Activated CD4-positive, alpha-beta T cell treated with anti-CD3 and anti-CD28 coated beads for 48 hours (primary cell): ENCODE measurements around the gene CAPZB.

Experiments
- DNase-seq: peaks from one replicate; pipeline ENCODE4 v3.0.0-alpha.2; 2020

The CAPZB gene

DNA sequence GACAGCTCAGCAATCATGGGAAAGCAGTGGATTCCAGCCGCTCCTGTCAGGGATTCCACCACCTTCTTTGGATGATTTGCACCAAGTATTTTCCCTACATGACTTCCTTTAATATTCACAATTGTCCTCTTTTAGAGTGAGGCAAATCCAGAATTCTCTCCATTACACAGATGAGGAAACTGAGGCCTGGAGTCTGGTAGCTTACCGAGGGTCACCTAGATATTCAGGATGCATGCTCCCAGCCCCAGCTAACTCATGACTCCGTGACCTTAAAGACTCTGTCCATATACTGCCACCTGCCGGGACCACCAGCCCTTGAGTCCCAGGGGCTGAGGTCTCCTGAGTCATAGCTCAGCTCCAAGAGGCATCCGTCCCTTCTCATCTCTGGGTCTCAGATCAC lies 80.6 kb downstream of the CAPZB start:
- DNase-seq = no peak

- DNase-seq = no peak
Observed at GRCh38 chr1:19403256-19403655, 82.1 kb downstream of the CAPZB start.

DNA sequence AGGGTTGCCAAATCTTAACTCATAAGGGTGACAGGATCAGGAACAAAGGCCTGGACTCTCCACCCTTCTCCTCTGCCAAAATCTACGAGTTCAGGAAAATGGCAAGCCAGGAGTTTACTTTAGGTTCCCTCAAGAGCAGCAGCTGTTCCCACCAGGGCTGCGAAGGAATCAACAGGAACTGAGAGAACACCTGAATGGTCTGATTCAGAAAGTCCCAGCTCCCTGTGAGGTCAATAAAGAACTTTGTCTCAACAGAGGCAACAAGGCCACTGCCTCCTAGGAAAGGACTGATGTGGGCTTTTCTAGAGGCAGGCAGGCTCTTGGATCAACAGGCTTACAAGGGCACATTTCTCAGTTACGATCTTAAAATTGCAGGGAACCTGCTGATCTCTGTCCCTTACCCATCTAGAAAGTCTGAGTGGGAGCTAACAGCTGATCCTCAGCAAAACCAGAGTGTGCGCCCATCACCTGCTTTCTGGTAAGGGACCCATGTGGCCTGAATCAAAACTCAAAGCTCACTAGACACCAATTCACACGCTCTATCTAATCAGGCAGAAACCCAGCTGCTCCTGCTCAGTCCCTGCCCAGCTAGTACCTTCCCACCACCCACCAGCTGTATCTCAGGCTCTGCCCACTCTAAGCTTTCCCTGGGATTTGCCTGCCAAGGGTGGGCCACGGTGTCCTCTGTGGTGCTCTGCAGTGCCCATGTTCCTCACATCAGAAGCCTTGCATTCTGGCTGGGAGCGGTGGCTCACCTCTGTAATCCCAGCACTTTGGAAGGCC lies 83.1 kb downstream of the CAPZB start:
- DNase-seq = no peak

DNA sequence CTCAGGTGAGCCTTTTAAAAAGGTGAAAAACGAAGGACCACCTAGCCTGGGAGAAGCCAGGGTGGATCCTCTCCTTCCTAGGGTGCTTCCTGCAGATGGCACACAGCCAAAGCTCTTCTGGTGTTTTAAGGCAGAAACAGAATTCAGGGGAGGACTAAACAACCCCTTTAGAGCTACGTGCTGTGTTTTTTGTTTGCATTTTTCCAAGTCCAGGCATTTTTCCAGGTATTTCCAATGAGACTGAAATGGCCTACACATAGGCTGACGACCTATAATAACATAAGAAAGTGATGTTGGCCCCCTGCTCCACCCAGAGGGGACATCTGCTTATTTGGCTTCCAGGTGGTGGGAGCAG lies 83.8 kb downstream of the CAPZB start:
- no peak for DNase-seq

DNA sequence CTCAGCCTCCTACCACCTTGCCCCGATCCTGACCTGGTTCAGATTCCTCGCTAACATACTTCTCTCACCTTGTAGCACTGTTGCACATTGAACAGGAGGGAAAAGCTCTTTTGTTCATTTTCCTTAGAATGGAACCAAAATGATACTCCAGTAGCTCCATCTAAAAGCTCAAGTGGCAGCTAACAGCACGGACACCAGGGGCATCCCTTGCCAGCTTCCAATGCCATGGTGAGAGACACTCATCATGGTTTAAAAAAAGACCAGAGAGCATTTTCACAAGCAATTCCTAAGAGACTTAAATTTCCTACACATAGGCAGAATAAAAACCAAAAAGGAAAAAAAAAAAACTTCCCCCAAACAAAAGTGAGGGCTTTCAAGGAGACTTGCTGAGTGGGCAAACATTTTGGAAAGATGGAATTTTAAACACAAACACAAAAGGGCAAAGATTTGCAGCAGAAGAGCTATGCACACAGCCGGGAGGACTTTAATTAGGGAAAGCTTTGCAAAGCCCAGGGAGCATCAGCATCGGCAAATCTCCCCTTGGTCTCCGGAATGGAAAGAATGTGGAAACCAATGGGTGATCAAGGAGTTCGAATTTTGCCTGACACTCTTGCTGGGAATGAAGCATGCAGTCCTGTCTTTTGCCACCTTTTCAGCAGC lies 84.3 kb downstream of the CAPZB start:
- DNase-seq = no peak

DNA sequence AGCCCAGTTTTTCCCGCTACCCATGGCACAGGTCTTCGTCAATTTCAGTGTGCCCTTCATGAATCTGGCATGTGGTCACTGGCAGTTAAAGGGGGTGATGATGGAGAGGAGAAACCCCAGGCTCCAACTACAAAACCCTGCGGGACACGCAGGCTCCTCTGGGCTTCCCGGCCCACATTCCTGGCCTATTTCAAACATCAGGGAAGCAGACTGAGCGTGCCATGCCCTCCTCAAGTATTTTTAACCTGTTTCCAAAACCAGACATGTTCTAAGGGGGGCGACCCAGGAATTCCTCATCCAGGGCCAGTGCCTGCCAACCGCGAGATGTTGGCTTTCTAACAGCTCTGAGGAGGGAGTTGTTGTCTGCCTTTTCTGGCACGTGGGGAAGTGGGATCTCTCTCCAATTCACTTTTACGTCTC lies 85.1 kb downstream of the CAPZB start:
- DNase-seq = no peak

DNA sequence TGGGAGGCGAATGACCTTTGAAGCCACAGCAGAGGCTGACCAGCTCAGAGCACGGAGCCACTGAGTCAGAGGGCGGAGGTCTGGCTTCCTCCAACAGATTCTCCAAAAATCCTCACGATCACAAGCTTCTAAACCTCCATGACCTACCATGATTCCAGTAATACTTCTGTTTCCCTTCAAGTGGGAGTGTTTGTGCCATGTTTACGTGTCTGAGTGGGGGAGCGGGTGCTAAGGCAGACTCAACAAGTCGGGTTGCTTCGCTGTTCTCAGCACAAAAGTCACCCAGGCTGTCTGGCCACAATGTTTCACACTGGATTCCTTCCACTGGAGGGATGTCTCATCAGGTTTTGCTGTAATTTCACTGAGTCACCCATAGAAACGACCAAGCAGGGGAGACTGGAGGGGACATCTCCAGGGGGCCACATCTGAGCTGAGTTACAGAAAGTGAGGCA lies 87.0 kb downstream of the CAPZB start:
- DNase-seq = peak; percentile 57

- no peak for DNase-seq
Observed at GRCh38 chr1:19397217-19397945, 88.0 kb downstream of the CAPZB start.

- DNase-seq = no peak
Observed at GRCh38 chr1:19396280-19396679, 89.1 kb downstream of the CAPZB start.

GRCh38 chr1:19395678-19396192 lies 89.6 kb downstream of the CAPZB start:
- DNase-seq = no peak

DNA sequence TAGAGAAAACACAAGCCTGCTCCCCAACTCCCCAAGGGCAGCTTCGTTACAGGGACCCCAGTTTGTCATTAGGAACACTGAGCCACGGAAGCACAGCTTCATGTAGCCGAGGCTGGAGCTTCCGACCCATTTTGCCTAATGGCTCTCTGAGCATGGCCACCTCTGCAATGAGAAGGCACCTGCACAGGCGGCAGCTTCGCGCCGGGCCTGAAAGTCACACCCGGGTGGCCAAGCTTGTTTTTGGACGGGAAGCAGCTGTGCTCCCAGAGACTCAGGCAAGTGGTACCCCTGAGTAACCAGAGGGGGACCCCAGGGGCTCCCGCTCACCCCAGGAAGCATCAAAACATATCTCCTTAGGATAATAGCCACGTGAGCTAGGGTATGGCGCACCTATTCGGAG lies 92.3 kb downstream of the CAPZB start:
- DNase-seq = no peak

DNA sequence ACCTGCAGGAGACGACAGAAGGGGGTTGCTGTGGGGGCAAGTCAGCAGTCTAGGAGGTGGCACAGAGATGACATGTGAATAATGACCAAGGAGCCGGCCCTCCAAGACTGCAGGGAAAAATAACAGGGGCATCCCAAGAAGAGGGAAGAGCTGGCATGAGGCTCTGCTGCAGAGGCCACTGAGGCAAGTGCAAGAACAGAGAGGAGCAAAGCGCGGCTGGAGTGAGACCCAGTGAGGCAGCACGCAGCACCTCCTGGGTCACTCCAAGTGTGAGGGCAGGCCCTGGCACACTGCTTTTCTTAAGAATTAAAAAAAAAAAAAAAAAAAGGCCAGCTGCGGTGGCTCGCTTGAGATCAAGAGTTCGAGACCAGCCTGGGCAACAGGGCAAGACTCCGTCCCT lies 93.1 kb downstream of the CAPZB start:
- DNase-seq = no peak

DNA sequence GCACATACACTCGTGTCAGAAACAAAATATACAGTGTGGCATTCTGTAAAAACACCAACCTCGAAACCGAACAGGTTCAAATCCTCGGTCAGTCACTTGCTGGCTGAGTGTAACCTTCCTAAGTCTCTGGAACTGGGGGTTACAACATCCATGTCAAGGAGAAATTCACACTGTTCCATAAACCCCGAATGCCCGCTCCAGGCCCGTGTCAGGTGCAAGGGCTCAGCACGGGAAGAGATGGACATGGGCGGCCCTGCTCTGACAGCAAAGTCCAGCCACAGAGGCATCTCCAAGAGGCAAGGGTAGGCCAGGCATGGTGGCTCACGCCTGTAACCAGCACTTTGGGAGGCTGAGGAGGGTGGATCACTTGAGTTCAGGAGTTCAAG lies 93.8 kb downstream of the CAPZB start:
- no peak for DNase-seq

DNA sequence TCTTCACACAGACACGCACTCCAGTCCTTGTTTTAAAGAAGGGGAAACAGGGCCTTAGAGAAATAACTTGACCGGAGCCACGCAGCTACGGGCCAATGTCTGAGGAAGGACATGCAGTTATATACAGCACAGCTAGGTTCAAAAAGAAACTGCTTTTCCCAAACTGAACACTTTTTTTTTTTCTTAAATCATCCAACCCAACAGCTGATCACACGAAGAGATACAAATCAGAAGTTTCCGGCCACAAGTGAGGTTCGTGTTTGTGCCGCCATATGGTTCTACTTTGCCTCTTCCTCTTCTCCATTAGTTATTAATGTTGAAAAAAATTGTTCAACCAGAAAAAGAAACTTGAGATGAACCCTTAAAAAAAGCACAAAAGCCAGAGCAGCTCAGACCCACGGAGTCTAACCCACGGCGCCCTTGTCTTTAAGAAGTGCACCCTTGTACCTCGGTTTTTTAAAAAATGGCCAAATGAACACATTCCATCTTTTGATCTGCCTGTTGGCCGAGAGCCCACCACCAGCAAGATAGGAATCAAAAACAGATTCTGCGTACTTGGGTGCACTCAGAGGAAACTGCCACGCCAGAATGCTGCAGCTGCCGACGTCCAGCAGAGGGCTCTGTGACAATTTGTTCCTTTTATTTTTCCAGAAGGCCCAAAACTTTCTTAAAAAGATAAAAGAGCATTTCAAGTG lies 94.3 kb downstream of the CAPZB start:
- DNase-seq = peak; percentile 71

GRCh38 chr1:19390166-19390850 lies 95.0 kb downstream of the CAPZB start:
- no peak for DNase-seq

DNA sequence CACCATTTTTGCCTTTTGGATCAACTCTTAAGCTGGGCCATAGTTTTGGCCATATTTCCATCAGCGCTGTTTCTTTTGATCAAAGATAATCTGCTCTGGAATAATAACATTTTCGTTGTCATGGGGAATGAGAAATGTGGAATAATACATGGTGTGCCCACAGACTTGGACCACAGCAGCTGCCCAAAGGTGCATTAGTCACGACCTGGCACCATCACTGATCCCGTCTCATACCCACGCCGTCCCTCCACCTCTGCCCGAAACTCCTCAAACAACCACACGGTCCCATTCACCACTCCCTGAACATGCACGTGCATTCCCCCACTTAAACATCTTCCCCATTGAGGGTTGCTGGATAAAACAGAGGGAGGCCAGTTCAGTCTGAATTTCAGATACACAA lies 96.4 kb downstream of the CAPZB start:
- no peak for DNase-seq

- no peak for DNase-seq
Observed at GRCh38 chr1:19387045-19387467, 98.3 kb downstream of the CAPZB start.

GRCh38 chr1:19385869-19386591 lies 99.3 kb downstream of the CAPZB start:
- DNase-seq = no peak

DNA sequence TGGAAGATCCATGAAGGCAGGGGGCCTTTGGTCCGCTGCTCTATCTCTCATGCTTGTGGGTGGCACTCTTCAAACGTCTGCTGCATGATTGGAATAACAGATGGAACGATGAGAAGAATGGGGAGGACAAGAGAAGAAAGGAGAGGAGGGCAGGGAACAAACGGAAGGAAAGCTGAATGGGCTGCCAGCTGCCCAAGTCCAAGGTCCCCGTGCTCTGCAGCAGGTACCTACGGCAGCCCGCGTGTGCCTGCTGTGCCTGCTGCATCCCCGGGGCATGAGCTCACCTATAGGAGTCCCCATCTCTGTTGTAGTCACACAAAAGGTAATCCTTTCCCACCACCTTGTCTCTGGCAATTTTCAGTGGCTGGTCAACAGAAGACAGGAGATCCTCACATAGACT lies 100.1 kb downstream of the CAPZB start:
- DNase-seq = no peak

DNA sequence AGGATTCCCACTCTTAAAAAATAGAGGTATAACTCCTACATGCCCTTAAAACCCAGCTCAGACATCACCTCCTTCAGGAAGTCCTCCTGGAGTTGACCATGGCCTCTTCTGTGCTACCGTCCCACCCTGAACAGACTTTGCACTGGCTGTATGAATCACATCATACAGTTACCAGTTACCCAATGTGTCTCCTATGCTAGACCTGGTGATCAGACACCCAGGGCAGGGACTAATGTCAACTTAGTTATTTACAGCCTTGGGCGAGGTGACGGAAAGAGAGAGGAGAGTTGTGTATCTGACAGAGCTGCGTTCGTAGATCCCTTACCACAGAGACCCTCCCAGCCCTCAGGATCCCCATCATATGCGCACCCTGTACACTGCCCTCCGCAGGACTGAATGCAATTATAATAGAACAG lies 100.6 kb downstream of the CAPZB start:
- no peak for DNase-seq

DNA sequence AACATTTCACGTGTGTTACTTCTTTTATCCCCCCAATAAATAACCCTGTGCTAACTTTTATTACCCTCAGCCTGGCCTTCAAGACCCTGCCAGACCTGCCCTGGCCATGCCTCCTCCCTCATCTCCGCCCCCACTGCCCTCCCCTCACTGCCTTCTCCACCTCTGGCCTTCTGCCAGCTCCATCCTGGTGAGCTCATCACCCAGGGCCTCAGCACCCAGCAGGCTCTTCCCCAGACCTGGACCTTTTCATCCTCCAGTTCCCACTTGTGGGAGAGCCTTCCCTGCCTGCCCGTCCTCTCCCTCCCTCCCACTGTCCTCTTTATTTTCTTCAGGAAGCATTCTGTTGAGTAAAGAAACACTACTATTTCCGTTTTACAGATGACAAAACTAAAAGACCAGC lies 101.2 kb downstream of the CAPZB start:
- DNase-seq = no peak

DNA sequence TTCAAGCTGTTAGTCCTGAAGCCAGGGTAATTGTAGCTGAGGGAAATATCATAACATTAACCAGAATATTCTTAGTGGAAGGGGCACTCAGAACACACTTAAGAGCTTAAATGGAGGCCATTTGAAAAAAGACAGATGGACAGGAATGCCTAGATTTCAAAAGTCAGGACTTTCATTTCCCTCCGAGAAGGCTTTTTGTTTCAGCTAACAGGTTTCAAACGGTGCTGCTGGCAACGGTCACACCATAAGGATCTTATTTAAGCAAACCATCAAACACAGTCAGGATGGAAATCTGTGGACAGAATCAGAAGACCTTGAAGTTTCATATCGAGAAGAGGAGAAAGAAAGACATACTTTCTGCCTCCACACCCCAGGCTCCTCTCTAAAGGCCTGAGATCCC lies 103.1 kb downstream of the CAPZB start:
- no peak for DNase-seq
